HUES64 (cell line): ENCODE data around the gene IGF2.

ENCODE experiments used
- H3K27ac ChIP-seq: 2 replicates; pipeline ENCODE4 v1.7.0; 2013; ENCODE audit warnings: low read depth, low read length, inconsistent platforms
- H3K27me3 ChIP-seq: 2 replicates; pipeline ENCODE4 v1.6.1; 2013; ENCODE audit warnings: mild to moderate bottlenecking, low read length; ENCODE audit not compliant: insufficient read depth
- H3K36me3 ChIP-seq: 2 replicates; pipeline ENCODE4 v1.6.1; 2013; ENCODE audit warnings: mild to moderate bottlenecking, low read length; ENCODE audit not compliant: insufficient read depth
- H3K4me1 ChIP-seq: 2 replicates; pipeline ENCODE4 v1.6.1; 2013; ENCODE audit warnings: mild to moderate bottlenecking, low read length, moderate library complexity; ENCODE audit not compliant: insufficient read depth
- H3K4me3 ChIP-seq: 2 replicates; pipeline ENCODE4 v1.5.1; 2013; ENCODE audit warnings: mild to moderate bottlenecking, low read length, moderate library complexity
- H3K9ac ChIP-seq: 2 replicates; pipeline ENCODE4 v1.6.1; 2013; ENCODE audit warnings: mild to moderate bottlenecking, low read depth, low read length
- H3K9me3 ChIP-seq: 2 replicates; pipeline ENCODE4 v1.6.1; 2013; ENCODE audit warnings: low read depth, low read length; ENCODE audit not compliant: insufficient read depth
- WGBS: fragments of 150-250, 120-280 bp; methylation state at CpG from one replicate; pipeline ENCODE4 v1.1.7; 2013; ENCODE audit warnings: missing lambda C conversion rate; 5-methylcytosine and 5-hydroxymethylcytosine counted together

IGF2 gene

DNA sequence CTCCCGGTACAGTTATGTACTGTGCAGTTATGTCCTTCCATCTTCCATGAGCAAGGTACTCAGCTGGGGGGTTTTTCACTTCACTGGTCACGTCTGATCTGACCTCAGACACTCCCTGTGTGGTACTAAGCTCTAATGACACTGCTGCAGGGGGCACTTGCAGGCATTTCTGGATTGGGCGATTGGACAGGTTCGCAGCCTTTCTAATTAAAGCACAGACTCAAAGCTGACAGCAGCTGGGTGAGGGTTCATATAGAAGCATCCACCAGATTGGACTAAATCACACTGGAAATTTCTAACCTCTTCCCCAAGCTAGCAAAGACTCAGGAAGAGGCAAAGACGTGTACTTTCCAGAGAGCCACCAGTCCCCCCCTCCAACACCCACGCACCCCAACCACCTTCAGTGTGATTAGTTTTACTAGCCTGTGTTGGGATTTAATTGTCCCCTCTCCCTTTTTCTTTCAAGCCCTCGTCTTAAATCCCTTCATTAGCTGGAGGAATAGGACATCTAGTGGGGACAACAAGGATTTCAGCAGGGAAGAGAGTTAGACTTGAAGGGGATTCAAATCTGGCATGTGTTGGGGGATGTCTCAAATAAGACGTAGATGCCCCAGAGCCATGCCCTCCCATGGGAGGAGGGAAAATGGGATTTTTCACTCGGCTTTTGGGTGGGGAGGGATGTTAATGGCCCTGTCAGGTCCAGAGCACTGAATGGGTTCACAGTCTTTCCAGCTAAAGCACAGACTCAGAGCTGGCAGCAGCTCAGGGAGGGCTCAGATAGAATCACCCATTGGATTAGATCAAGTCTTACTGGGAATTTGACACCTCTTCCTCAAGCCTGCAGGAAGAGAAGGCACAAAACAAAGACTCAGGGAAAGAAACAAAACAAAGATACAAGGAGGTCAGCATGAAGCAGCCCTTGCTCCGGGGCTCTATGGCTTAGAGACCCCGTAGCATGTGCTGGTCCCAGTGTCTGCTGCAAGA lies 11.0 kb upstream of the IGF2 start:
- Histone ChIP-seq H3K9ac (no peak overlapping the region), H3K27me3 (peaks cover 62% of the 10 kb centered on the region), H3K36me3 (no peaks in the 10 kb centered on the region), H3K27ac (no peak overlapping the region), H3K4me3 (no peak overlapping the region), H3K4me1 (peaks cover 17% of the 10 kb centered on the region; the same call in 1 of the 2 replicates), H3K9me3 (no peaks in the 10 kb centered on the region)
- 33% methylated on average over 11 of the region's 11 CpGs for WGBS

DNA sequence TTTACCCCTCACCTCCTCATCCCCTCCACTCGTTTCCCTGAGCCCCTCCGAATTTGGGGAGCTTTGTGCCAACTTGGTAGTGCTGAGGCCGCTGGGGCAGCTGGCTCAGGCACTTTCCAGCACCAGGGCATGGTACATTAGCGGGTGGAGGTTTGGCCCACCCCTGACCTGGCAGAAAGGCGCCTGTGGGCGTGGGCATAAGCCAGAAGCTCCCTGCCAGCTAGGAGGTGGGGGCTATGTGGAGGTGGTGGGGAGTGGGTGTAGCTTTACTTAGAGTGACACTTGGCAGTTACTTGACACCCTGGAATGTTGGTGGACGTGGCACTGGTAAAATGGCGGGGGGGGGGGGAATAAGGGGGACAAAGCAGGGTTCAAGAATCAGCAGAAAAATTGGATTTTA lies 10.3 kb upstream of the IGF2 start:
- no peak overlapping the region for H3K4me3 ChIP-seq
- 79% methylated on average over 8 of the region's 8 CpGs for WGBS
- no peaks in the 10 kb centered on the region for H3K36me3 ChIP-seq
- no peak overlapping the region for H3K9ac ChIP-seq
- H3K27ac ChIP-seq = no peak overlapping the region
- H3K4me1 ChIP-seq = peaks cover 17% of the 10 kb centered on the region; the same call in 1 of the 2 replicates
- H3K27me3 ChIP-seq = peaks cover 69% of the 10 kb centered on the region
- H3K9me3 ChIP-seq = no peaks in the 10 kb centered on the region

DNA sequence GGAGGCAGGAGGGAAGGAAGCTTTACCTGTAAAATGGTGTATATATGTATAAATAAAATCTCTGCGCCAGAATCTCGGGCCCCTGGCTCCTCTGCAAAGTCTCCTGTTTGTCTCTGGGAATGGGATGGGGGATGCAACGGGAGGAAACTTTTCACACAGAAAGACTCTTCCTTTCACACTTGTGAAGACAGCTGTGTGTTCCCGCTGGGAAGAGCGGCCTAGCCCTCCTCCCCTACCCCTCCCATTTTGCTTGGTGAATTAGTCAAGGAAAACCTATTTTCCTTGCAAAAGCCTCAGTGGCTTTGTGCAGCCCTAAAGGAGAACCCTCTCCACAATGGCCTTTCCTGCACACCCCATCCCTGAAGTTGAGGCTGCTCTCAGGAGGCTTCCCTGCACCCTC lies 9.4 kb upstream of the IGF2 start:
- no peak overlapping the region for H3K4me3 ChIP-seq
- no peak overlapping the region for H3K27ac ChIP-seq
- peaks cover 77% of the 10 kb centered on the region for H3K27me3 ChIP-seq
- H3K9me3 ChIP-seq = no peaks in the 10 kb centered on the region
- 37% methylated on average over 3 of the region's 5 CpGs for WGBS
- no peak overlapping the region for H3K9ac ChIP-seq
- H3K36me3 ChIP-seq = no peaks in the 10 kb centered on the region
- peaks cover 17% of the 10 kb centered on the region; the same call in 1 of the 2 replicates for H3K4me1 ChIP-seq

DNA sequence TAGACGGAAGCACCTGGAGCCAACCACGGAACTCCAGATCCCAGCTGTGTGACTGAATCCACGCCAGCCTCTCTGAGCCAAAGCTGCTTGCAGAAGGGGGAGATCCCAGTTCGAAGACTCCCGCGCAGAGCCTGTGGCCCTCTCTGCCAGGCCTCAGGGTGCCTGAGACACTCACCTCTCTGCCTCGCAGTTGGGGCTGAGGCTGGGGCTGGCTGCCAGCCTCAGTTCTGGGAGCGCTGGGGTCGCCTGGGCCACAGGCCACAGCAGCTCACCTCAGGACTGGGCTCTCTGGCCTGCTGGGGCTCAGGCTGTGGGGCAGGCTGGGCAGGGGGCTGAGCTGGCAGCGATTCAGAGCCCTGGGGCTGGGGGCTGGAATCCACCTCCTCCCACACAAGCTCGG lies 8.2 kb upstream of the IGF2 start:
- Histone ChIP-seq H3K9me3 (no peaks in the 10 kb centered on the region), H3K4me3 (no peak overlapping the region), H3K9ac (no peak overlapping the region), H3K36me3 (no peaks in the 10 kb centered on the region), H3K27me3 (peaks cover 89% of the 10 kb centered on the region), H3K4me1 (peaks cover 17% of the 10 kb centered on the region; the same call in 1 of the 2 replicates), H3K27ac (no peak overlapping the region)
- 49% methylated on average over 11 of the region's 11 CpGs for WGBS

DNA sequence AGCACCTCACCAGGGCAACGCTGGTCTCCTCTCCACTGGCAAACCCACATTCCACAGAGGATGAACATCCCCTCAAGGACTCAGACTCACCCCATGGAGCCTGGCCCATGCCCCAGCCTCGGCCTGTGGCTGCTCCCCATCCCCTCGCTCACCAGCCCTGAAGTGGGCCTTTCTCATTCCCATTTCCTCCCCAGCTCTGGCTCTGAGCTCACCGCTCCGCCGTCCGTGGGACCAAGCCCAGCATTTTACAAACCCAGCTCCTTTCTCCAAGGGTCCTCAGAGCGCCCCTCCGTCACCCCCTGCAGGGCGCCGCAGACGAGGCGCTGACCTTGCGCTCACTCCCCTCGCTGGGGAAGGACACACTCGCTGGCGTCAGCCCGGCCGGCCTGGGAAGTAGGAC lies 6.9 kb upstream of the IGF2 start:
- Histone ChIP-seq H3K27me3 (peaks cover 98% of the 10 kb centered on the region), H3K27ac (no peak overlapping the region), H3K4me3 (no peak overlapping the region), H3K9me3 (no peaks in the 10 kb centered on the region), H3K9ac (no peak overlapping the region), H3K4me1 (peaks cover 17% of the 10 kb centered on the region; the same call in 1 of the 2 replicates), H3K36me3 (no peaks in the 10 kb centered on the region)
- 23% methylated on average over 19 of the region's 19 CpGs for WGBS

DNA sequence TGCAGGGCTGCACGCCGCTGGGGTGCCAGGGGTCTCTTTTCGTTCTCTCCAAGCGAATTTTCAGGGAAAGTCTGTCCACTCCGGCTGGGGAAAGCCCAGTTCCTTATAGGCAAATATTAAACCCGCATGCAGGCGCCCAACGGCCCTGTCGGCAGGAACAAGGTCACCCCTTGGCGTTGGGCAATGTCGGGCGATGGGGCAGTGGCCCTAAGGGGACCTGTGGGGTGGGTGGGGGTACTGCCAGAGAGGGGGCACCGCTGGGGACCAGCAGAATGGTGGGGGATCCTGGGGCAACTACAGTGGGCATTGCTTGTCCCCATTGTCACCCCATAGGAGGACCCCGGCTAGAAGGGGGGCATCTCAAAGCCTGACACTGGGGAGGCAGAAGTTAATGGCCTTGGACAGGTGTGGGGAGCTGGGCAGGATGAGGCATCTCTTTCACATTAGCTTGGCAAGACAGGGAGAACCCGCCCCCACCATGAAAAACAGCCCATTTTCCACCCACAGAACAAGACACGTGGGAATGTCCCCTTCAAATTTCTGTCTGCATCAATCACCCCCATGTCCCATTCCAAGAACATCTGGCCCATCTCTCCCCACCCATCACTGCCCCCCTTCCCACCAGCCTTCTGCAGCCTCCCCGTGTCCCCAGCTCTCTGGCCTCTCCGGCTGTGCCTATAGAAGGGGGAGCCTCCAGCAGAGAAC lies 5.5 kb upstream of the IGF2 start:
- WGBS = 29% methylated on average over 18 of the region's 18 CpGs
- Histone ChIP-seq H3K36me3 (no peaks in the 10 kb centered on the region), H3K9ac (no peak overlapping the region), H3K9me3 (no peaks in the 10 kb centered on the region), H3K4me3 (no peak overlapping the region), H3K27me3 (peaks cover 100% of the 10 kb centered on the region), H3K4me1 (peaks cover 12% of the 10 kb centered on the region; the same call in 1 of the 2 replicates), H3K27ac (no peak overlapping the region)

DNA sequence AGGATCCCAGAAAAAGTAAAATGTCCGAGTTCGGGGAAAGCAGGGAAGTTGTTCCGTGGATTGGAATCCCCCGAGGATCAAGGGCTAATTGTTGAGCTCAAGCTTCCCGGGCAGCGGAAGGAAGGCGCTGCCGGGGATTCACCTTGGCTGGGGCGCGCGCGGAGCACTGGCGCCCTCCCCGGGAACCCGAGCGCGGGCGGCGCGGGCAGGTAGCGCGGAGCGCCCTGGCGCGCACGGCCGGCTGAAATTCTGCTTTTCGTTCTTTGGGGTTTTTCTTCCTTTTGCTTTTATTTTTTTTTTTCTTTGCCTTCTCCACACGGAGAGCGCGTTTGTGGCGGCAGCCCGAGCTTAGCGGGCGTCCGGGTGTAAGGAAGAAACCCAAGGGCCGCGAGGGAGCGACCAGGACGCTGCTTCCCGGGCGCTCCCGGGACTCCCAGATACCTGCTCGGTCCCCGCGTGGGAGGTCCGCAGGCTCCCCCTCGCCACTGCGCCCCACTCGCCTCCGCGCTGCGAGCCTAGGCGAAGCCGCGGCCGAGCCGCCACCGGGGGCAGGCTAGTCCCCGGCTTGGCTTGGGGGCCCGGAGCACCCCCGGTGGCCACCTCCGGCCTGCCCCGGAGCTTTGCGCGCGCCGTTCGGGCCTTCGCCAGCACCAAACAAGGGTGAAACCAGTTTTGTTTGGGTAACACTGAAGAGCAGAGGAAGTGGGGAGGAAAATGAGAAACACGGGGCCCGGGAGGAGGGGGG lies 4.8 kb upstream of the IGF2 start:
- Histone ChIP-seq H3K27ac (no peak overlapping the region), H3K9me3 (no peaks in the 10 kb centered on the region), H3K4me1 (peaks cover 12% of the 10 kb centered on the region; the same call in 1 of the 2 replicates), H3K36me3 (no peaks in the 10 kb centered on the region), H3K4me3 (no peak overlapping the region), H3K27me3 (peaks cover 98% of the 10 kb centered on the region), H3K9ac (no peak overlapping the region; the same call in 1 of the 2 replicates)
- WGBS = 3% methylated on average over 72 of the region's 72 CpGs

DNA sequence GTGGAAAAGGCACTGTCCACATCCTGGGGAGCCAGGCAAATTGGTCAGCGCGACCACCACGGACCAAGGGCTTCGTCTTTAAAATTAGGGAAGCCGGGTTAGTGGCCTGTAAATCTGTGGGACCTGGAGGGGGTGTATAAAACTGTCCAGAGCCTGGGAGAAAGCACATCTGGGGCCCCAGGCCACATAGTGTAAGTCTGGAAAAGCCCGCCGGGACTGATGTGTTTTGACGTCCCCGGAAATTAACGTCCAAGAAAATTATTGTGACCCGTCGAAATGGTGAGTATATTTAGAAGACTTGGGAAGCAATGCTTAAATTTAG lies 4.2 kb upstream of the IGF2 start:
- 10% methylated on average over 12 of the region's 12 CpGs for WGBS
- no peaks in the 10 kb centered on the region for H3K9me3 ChIP-seq
- peaks cover 7% of the 10 kb centered on the region; the same call in 1 of the 2 replicates for H3K4me1 ChIP-seq
- no peak overlapping the region for H3K4me3 ChIP-seq
- H3K9ac ChIP-seq = no peak overlapping the region; the same call in 1 of the 2 replicates
- no peak overlapping the region for H3K27ac ChIP-seq
- H3K27me3 ChIP-seq = peaks cover 98% of the 10 kb centered on the region
- H3K36me3 ChIP-seq = no peaks in the 10 kb centered on the region

DNA sequence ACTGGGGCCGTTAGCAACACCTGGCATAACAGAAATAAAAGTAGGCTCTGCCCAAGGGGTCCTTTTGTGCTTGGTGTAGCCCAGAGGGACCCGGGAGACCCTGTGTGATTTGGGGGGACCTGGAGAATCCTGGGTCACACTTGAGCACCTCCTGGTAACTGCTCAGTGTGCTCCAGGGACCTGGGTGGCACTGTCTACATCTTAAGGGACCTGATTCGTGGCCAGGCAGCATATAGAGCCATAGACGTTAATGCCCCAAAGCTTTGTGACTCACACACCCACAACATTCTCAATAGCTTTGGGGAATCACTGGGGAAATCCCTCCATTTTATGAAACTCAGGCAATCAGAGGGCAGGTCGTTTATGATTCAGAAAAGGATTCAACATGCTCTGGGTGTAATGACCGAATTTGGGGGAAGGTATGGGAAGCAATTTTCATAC lies 3.6 kb upstream of the IGF2 start:
- H3K4me1 ChIP-seq = no peaks in the 10 kb centered on the region
- no peak overlapping the region for H3K27ac ChIP-seq
- peaks cover 98% of the 10 kb centered on the region for H3K27me3 ChIP-seq
- H3K4me3 ChIP-seq = no peak overlapping the region
- WGBS = 10% methylated on average over 6 of the region's 6 CpGs
- H3K36me3 ChIP-seq = no peaks in the 10 kb centered on the region
- H3K9ac ChIP-seq = no peak overlapping the region
- no peaks in the 10 kb centered on the region for H3K9me3 ChIP-seq

DNA sequence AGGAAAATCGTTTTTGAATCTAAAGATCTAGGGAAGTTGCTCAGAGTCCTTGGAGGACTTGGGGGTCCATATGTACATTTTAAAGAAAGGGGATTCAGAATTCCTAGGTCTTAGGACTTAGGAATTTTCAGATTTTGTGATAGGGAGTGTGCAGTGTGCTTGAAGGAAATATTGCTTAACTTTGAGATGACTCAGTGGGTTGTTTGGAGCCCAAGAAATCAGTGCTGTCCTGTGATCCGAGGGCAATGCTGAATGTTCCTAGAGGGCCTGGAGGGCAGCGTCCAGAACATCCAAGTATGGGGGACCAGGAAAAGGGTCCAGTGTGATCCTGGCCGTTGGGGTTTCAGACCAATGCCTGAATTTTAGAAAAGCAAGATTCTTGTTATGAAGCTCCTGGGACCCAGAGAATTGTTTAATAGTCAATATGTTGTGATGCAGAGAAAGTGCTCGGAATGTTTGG lies 3.1 kb upstream of the IGF2 start:
- Histone ChIP-seq H3K27ac (no peak overlapping the region), H3K4me1 (no peaks in the 10 kb centered on the region), H3K9ac (no peak overlapping the region), H3K4me3 (no peak overlapping the region), H3K27me3 (peaks cover 98% of the 10 kb centered on the region), H3K9me3 (no peaks in the 10 kb centered on the region), H3K36me3 (no peaks in the 10 kb centered on the region)
- 27% methylated on average over 5 of the region's 5 CpGs for WGBS
